Esophagus squamous epithelium (tissue), 4 donors: ENCODE results near the gene AK3.

Source experiments
- CTCF ChIP-seq, 6 experiments: fragments of 450-650 bp in 4 of 6; fragments of 200-600 bp in 2 of 6; sonication (generic) in 2 of 6; IDR thresholded peaks; one replicate each; pipeline ENCODE4 v1.5.1; 2016 to 2019; ENCODE audit warnings: antibody characterized with exemption in 6 of 6, mild to moderate bottlenecking in 4 of 6, moderate library complexity in 4 of 6
- POLR2A ChIP-seq, 4 donors: fragments of 450-650 bp; IDR thresholded peaks; one replicate each; pipeline ENCODE4 v1.6.1; 2017; ENCODE audit warnings: antibody characterized with exemption in 4 of 4, mild to moderate bottlenecking in 4 of 4, moderate library complexity in 3 of 4

GRCh38 chr9:4781408-4781807 lies 40.4 kb upstream of the AK3 start:
- no peak for TF ChIP-seq POLR2A (IDR thresholded peaks at IDR 0.05)
- no peak for TF ChIP-seq CTCF (IDR thresholded peaks at IDR 0.05)
